GM20431 (cell line): ENCODE measurements around the gene SEBOX.

Experiments
- in situ Hi-C: fragments of 300-500 bp; cut with MseI, MboI; formaldehyde crosslinking; loops from one replicate; pipeline ENCODE4 v1.15.0; 2020; ENCODE audit warnings: low sequenced_read_pairs; ENCODE audit not compliant: unreplicated experiment

SEBOX gene

GRCh38 chr17:28364665-28365363, at the start of gene SEBOX:
TSS of gene SEBOX (minus strand) at chr17:28365199. CDS start at chr17:28365151, 48 bp downstream.
- in situ Hi-C loops: no loop called here

- in situ Hi-C loops: no loop called here
Observed at GRCh38 chr17:28413804-28414203, 48.8 kb upstream of the SEBOX start.

- in situ Hi-C loops: no loop called here
Observed at GRCh38 chr17:28412099-28412498, 47.1 kb upstream of the SEBOX start.

GRCh38 chr17:28407974-28408306, 42.9 kb upstream of the SEBOX start:
- in situ Hi-C loops: no loop called here

GRCh38 chr17:28407130-28407973, 42.4 kb upstream of the SEBOX start:
- in situ Hi-C loops: no loop called here

- in situ Hi-C loops: no loop called here
Observed at GRCh38 chr17:28406473-28406814, 41.4 kb upstream of the SEBOX start.

GRCh38 chr17:28405632-28406472, 40.9 kb upstream of the SEBOX start, which contains the start of gene SLC46A1:
TSS of gene SLC46A1 (minus strand) at chr17:28406212. CDS start at chr17:28406114, 98 bp downstream.
- in situ Hi-C loops: no loop called here

- in situ Hi-C loops: no loop called here
Observed at GRCh38 chr17:28404812-28405570, 40.0 kb upstream of the SEBOX start.

- in situ Hi-C loops: no loop called here
Observed at GRCh38 chr17:28404461-28404811, 39.4 kb upstream of the SEBOX start.

- in situ Hi-C loops: no loop called here
Observed at GRCh38 chr17:28404007-28404406, 39.0 kb upstream of the SEBOX start.

GRCh38 chr17:28402844-28403243, 37.8 kb upstream of the SEBOX start:
- in situ Hi-C loops: no loop called here

- in situ Hi-C loops: no loop called here
Observed at GRCh38 chr17:28402224-28402630, 37.2 kb upstream of the SEBOX start.

- in situ Hi-C loops: no loop called here
Observed at GRCh38 chr17:28399808-28400207, 34.8 kb upstream of the SEBOX start.

GRCh38 chr17:28398280-28398981, 33.4 kb upstream of the SEBOX start:
- in situ Hi-C loops: no loop called here

- in situ Hi-C loops: no loop called here
Observed at GRCh38 chr17:28397687-28398279, 32.8 kb upstream of the SEBOX start.

- in situ Hi-C loops: no loop called here
Observed at GRCh38 chr17:28397275-28397674, 32.3 kb upstream of the SEBOX start.

GRCh38 chr17:28396635-28397239, 31.7 kb upstream of the SEBOX start:
- in situ Hi-C loops: no loop called here

GRCh38 chr17:28395968-28396367, 31.0 kb upstream of the SEBOX start:
- in situ Hi-C loops: no loop called here

GRCh38 chr17:28395426-28395825, 30.4 kb upstream of the SEBOX start:
- in situ Hi-C loops: no loop called here
